Neural progenitor cell (in vitro differentiated cells): ENCODE results near the gene LCTL. TPM values are rescaled to one million over a fixed set of nuclear protein-coding genes. Genes with fewer than 3 reads are reported as not detected.

Source experiments
- DNase-seq: peaks from one replicate; pipeline ENCODE4 v3.0.0-alpha.2; 2016; ENCODE audit warnings: low spot score
- H2AFZ ChIP-seq: fragments of 200-600 bp; sonication (generic); replicated peaks from 2 replicates; pipeline ENCODE4 v1.6.1; 2016; ENCODE audit warnings: antibody characterized with exemption
- H3F3A ChIP-seq: fragments of 200-600 bp; sonication (generic); 2 replicates; pipeline ENCODE4 v1.6.1; 2016; ENCODE audit warnings: antibody characterized with exemption, low read depth
- H3K27ac ChIP-seq: fragments of 200-600 bp; sonication (generic); 2 replicates; pipeline ENCODE4 v1.5.1; 2016; ENCODE audit warnings: mild to moderate bottlenecking
- H3K27me3 ChIP-seq: fragments of 200-600 bp; sonication (generic); 2 replicates; pipeline ENCODE4 v1.6.1; 2016; ENCODE audit warnings: mild to moderate bottlenecking, moderate library complexity
- H3K36me3 ChIP-seq: fragments of 200-600 bp; sonication (generic); 2 replicates; pipeline ENCODE4 v1.5.1; 2016
- H3K4me1 ChIP-seq: fragments of 200-600 bp; sonication (generic); 2 replicates; pipeline ENCODE4 v1.6.1; 2016; ENCODE audit warnings: mixed run types
- H3K4me2 ChIP-seq: fragments of 200-600 bp; sonication (generic); 2 replicates; pipeline ENCODE4 v1.6.1; 2016
- H3K4me3 ChIP-seq: fragments of 200-600 bp; sonication (generic); 2 replicates; pipeline ENCODE4 v1.5.1; 2016
- H3K79me2 ChIP-seq: fragments of 200-600 bp; sonication (generic); 2 replicates; pipeline ENCODE4 v1.6.1; 2016; ENCODE audit warnings: low read depth
- H3K9ac ChIP-seq: fragments of 200-600 bp; sonication (generic); 2 replicates; pipeline ENCODE4 v1.6.1; 2016
- H3K9me3 ChIP-seq: fragments of 200-600 bp; sonication (generic); 2 replicates; pipeline ENCODE4 v1.5.1; 2016; ENCODE audit warnings: low read depth
- H4K20me1 ChIP-seq: fragments of 200-600 bp; sonication (generic); 2 replicates; pipeline ENCODE4 v1.6.1; 2016; ENCODE audit warnings: low read depth
- H3K27ac Mint-ChIP-seq: 3 replicates; pipeline ENCODE4 v1.8.0; 2021; ENCODE audit warnings: mixed read lengths
- H3K27me3 Mint-ChIP-seq: 2 replicates; pipeline ENCODE4 v1.8.0; 2022; ENCODE audit warnings: low read depth, mild to moderate bottlenecking, inconsistent platforms, moderate library complexity, mixed read lengths; ENCODE audit not compliant: insufficient read depth
- H3K36me3 Mint-ChIP-seq: 3 replicates; pipeline ENCODE4 v1.8.0; 2021; ENCODE audit warnings: mixed read lengths
- H3K4me1 Mint-ChIP-seq: 3 replicates; pipeline ENCODE4 v1.8.0; 2021; ENCODE audit warnings: mixed read lengths
- H3K4me3 Mint-ChIP-seq: 3 replicates; pipeline ENCODE4 v1.8.0; 2021; ENCODE audit warnings: mild to moderate bottlenecking, moderate library complexity, mixed read lengths
- H3K9me3 Mint-ChIP-seq: 3 replicates; pipeline ENCODE4 v1.8.0; 2020; ENCODE audit warnings: mixed read lengths
- EZH2 ChIP-seq: fragments of 200-600 bp; sonication (generic); IDR thresholded peaks from 2 replicates; pipeline ENCODE4 v1.6.1; 2017; ENCODE audit warnings: antibody characterized with exemption, mild to moderate bottlenecking, moderate library complexity
- EZH2phosphoT487 ChIP-seq: fragments of 200-600 bp; sonication (generic); IDR thresholded peaks from 2 replicates; pipeline ENCODE4 v1.6.1; 2017; ENCODE audit warnings: antibody characterized with exemption
- total RNA-seq: library from RNA; depleted of rRNA; stranded (reverse); fragments of >200 nt; gene quantifications from 2 replicates; pipeline ENCODE4 v1.2.3, GENCODE V29; 2015; ENCODE audit warnings: low replicate concordance
- TF ChIP-seq, protein P1 (sequence below): fragments of 200-600 bp; sonication (generic); IDR thresholded peaks from 2 replicates; pipeline ENCODE4 v1.5.1; 2017; ENCODE audit warnings: antibody characterized with exemption, mild to moderate bottlenecking

LCTL gene, protein sequence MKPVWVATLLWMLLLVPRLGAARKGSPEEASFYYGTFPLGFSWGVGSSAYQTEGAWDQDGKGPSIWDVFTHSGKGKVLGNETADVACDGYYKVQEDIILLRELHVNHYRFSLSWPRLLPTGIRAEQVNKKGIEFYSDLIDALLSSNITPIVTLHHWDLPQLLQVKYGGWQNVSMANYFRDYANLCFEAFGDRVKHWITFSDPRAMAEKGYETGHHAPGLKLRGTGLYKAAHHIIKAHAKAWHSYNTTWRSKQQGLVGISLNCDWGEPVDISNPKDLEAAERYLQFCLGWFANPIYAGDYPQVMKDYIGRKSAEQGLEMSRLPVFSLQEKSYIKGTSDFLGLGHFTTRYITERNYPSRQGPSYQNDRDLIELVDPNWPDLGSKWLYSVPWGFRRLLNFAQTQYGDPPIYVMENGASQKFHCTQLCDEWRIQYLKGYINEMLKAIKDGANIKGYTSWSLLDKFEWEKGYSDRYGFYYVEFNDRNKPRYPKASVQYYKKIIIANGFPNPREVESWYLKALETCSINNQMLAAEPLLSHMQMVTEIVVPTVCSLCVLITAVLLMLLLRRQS
- 17.2 and 19.2 TPM in 2 replicates for total RNA-seq

DNA sequence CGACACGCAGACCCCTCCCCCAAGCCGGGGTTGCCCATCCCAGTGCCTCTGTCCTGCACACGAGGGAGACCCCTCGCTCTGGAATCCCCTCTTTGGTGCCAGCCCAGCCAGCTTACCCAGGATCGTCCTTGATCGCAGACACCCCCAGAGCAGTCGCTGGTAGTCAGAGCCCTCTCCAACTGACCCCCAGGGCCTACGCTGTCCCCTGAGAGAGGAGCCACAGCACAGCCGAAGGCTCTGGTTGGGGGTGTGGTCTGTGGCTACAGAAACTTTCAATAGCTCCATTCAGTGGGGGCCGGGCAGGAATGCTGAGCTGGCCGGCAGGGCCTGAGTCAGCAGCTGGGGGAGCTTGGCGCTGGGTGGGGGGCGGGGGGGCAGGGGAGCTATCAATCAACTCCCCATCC is at the start of gene LCTL:
Gene LCTL (minus strand): TSS at position 258 of the 404 bp plus-strand sequence. CDS start 633 bp downstream, outside the sequence.
- Histone ChIP-seq H3K79me2 (no peaks in the 10 kb centered on the region), H2AFZ (peak within 1 kb of the TSS; percentile 70), H3K4me3 (peak within 1 kb of the TSS; percentile 39), H3K4me1 (peaks cover 21% of the 10 kb centered on the region), H3K36me3 (no peaks in the 10 kb centered on the region), H3K4me2 (peak within 1 kb of the TSS; percentile 80), H3K9me3 (no peaks in the 10 kb centered on the region), H4K20me1 (no peaks in the 10 kb centered on the region), H3K27me3 (no peaks in the 10 kb centered on the region), H3K27ac (peak within 1 kb of the TSS; percentile 27), H3K9ac (no peak within 1 kb of the TSS), H3F3A (peaks cover 9% of the 10 kb centered on the region)
- H3K9me3 Mint-ChIP-seq = no peaks in the 10 kb centered on the region
- peak within 1 kb of the TSS; percentile 85 for H3K27ac Mint-ChIP-seq
- H3K4me3 Mint-ChIP-seq = peak within 1 kb of the TSS; percentile 71
- no peaks in the 10 kb centered on the region for H3K36me3 Mint-ChIP-seq
- H3K27me3 Mint-ChIP-seq = peaks cover 4% of the 10 kb centered on the region
- H3K4me1 Mint-ChIP-seq = peaks cover 35% of the 10 kb centered on the region
- TF ChIP-seq, protein P1, sequence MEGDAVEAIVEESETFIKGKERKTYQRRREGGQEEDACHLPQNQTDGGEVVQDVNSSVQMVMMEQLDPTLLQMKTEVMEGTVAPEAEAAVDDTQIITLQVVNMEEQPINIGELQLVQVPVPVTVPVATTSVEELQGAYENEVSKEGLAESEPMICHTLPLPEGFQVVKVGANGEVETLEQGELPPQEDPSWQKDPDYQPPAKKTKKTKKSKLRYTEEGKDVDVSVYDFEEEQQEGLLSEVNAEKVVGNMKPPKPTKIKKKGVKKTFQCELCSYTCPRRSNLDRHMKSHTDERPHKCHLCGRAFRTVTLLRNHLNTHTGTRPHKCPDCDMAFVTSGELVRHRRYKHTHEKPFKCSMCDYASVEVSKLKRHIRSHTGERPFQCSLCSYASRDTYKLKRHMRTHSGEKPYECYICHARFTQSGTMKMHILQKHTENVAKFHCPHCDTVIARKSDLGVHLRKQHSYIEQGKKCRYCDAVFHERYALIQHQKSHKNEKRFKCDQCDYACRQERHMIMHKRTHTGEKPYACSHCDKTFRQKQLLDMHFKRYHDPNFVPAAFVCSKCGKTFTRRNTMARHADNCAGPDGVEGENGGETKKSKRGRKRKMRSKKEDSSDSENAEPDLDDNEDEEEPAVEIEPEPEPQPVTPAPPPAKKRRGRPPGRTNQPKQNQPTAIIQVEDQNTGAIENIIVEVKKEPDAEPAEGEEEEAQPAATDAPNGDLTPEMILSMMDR = no peak
- TF ChIP-seq EZH2 (no peak), EZH2phosphoT487 (no peak)
- DNase-seq = peak; percentile 88

DNA sequence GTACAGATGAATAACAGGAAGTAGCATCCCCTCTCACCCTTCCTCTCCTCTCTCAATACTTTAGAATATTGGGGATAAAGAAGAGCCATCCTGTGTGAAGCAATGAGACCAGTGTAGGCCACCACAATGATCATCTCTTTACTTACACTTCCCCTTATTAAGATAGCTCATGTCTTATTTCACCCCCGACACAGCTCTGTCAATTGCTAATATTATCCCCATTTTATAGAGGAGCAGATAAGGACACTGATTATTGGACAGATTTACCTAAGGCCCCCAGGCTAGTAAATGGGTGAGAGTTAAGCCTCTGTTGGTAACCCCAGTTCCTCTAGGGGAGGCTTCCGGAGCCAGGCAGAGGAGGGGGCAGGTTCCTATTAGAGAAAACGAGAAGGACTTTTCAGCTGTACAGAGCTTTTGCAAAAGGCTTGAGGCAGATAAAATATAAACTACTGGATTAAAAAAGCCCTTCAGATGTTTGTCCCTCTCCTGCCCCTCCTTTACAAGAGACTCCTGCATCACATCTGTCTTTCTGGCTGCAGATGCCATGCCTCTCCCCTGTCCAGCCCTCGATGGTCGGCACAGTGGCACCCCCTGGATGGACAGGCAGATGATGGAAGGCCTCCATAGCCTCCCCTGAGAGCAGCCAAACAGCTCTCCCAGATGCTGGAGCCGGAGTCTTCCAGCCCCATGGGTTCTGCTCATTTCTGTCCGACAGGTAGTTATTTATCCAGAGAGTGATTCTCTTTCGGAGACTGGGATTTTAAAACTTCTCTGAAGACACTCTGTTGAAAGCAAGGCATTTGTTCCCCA is 49.4 kb upstream of the LCTL start:
- Histone ChIP-seq H3K36me3 (no peaks in the 10 kb centered on the region), H3K9me3 (no peaks in the 10 kb centered on the region), H3K27me3 (no peaks in the 10 kb centered on the region), H3K27ac (no peak overlapping the region), H2AFZ (no peak overlapping the region), H3K4me1 (peaks cover 12% of the 10 kb centered on the region), H4K20me1 (no peaks in the 10 kb centered on the region), H3K4me3 (no peak overlapping the region), H3K79me2 (no peaks in the 10 kb centered on the region), H3F3A (peaks cover 3% of the 10 kb centered on the region), H3K9ac (no peak overlapping the region), H3K4me2 (no peak overlapping the region)
- H3K36me3 Mint-ChIP-seq = no peaks in the 10 kb centered on the region
- H3K9me3 Mint-ChIP-seq = no peaks in the 10 kb centered on the region
- DNase-seq = no peak
- H3K4me1 Mint-ChIP-seq = peaks cover 21% of the 10 kb centered on the region
- no peak for TF ChIP-seq EZH2
- no peak for TF ChIP-seq EZH2phosphoT487
- TF ChIP-seq, protein P1 = no peak
- peaks cover 3% of the 10 kb centered on the region for H3K27me3 Mint-ChIP-seq
- H3K27ac Mint-ChIP-seq = peak overlapping the region; percentile 54
- H3K4me3 Mint-ChIP-seq = no peak overlapping the region

DNA sequence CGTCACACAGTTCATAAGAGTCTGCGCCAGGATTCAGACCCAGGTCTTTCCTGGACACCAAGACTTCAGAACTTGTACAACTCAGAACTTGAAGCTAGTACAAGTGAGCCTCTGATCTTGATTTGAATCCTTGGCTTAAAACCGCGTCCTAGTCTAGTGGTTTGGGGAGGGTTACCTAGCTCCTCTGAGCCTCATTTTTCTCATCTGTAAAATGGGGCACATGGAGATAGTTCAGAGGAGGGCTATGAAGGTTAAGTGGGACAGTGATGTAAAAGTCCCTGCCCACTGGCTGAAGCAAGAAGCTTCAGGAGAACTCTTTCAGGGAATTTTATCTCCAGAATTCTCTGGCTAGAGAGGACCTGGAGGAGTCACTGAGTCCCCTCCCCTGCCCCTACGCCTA is 48.7 kb upstream of the LCTL start:
- no peak overlapping the region for H3K27ac ChIP-seq
- no peak for DNase-seq
- H3K27me3 ChIP-seq = no peaks in the 10 kb centered on the region
- H3K4me1 Mint-ChIP-seq = peaks cover 19% of the 10 kb centered on the region
- no peak overlapping the region for H2AFZ ChIP-seq
- TF ChIP-seq EZH2phosphoT487 = no peak
- no peak for TF ChIP-seq EZH2
- TF ChIP-seq, protein P1 = no peak
- H3K4me3 ChIP-seq = no peak overlapping the region
- no peaks in the 10 kb centered on the region for H3K36me3 ChIP-seq
- H3F3A ChIP-seq = no peaks in the 10 kb centered on the region
- H3K27ac Mint-ChIP-seq = no peak overlapping the region
- H3K9me3 Mint-ChIP-seq = no peaks in the 10 kb centered on the region
- no peaks in the 10 kb centered on the region for H3K36me3 Mint-ChIP-seq
- no peak overlapping the region for H3K4me3 Mint-ChIP-seq
- H3K79me2 ChIP-seq = no peaks in the 10 kb centered on the region
- no peaks in the 10 kb centered on the region for H3K9me3 ChIP-seq
- peaks cover 11% of the 10 kb centered on the region for H3K4me1 ChIP-seq
- no peak overlapping the region for H3K4me2 ChIP-seq
- no peaks in the 10 kb centered on the region for H4K20me1 ChIP-seq
- H3K9ac ChIP-seq = no peak overlapping the region
- H3K27me3 Mint-ChIP-seq = peaks cover 3% of the 10 kb centered on the region
